OCI-LY1 (cell line): ENCODE measurements around the gene PDE4D.

ENCODE experiments used
- CTCF ChIP-seq: fragments of 200-600 bp; sonication (generic), shearing (Covaris generic); IDR thresholded peaks from 2 replicates; pipeline ENCODE4 v1.5.1; 2017; ENCODE audit warnings: mild to moderate bottlenecking, antibody characterized with exemption, low read length, moderate library complexity, mixed read lengths
- EZH2 ChIP-seq: fragments of 200-600 bp; sonication (generic), shearing (Covaris generic); IDR thresholded peaks from 2 replicates; pipeline ENCODE4 v1.8.0; 2017; ENCODE audit warnings: borderline replicate concordance, mixed run types, mild to moderate bottlenecking, antibody characterized with exemption, low read length, moderate library complexity, mixed read lengths

- TF ChIP-seq CTCF, result no peak
- no peak for TF ChIP-seq EZH2
Observed at GRCh38 chr5:59322894-59323293, 570.6 kb downstream of the PDE4D start.
